SK-N-MC (cell line): ENCODE measurements around the gene SAG.

Experiments used
- EZH2 ChIP-seq: fragments of 200-600 bp; sonication (generic); IDR thresholded peaks from one replicate; pipeline ENCODE4 v1.6.1; 2017; ENCODE audit warnings: antibody characterized with exemption
- POLR2AphosphoS5 ChIP-seq: IDR thresholded peaks from 2 replicates; pipeline ENCODE4 v1.6.1; 2012; ENCODE audit warnings: mild to moderate bottlenecking, low read depth, low read length, borderline replicate concordance

DNA sequence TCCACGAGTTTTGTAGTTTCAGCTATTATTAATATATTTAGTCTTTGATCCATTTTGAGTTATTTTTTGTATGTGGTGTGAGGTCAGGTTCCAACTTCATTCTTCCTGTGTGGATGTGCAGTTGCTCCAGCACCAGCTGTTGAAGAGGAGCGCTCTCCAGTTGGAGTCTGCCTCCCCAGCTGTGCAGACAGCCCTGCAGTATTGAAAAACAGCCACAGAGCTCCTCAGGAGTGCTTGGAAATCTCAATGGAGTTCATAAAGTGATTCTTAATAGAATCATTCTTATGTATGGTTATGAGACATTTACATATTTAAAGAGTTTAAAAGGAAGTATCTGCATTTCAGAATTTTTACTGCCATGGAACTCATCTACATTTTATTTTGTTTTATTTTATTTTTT, 64.0 kb downstream of the SAG start:
- TF ChIP-seq POLR2AphosphoS5: no peak
- TF ChIP-seq EZH2: no peak
